ENCODE data around the gene XPR1.

- TF ChIP-seq ATF3 (IDR thresholded peaks at IDR 0.05; ENCODE audit: insufficient read depth, low read depth, low read length): no peak
- TF ChIP-seq CTCF (IDR thresholded peaks at IDR 0.05; ENCODE audit: control extremely low read depth in 1 of 3, insufficient read depth in 1 of 3, low read depth in 1 of 3, low read length in 3 of 3): no peak
- TF ChIP-seq YY1 (IDR thresholded peaks at IDR 0.05; ENCODE audit: low read depth, low read length): no peak
- TF ChIP-seq POLR2A (IDR thresholded peaks at IDR 0.05; ENCODE audit: control extremely low read depth in 1 of 2, low read depth in 2 of 2, low read length in 2 of 2): no peak
- TF ChIP-seq HDAC6 (IDR thresholded peaks at IDR 0.05; ENCODE audit: low read depth, low read length): no peak
- TF ChIP-seq SP4 (IDR thresholded peaks at IDR 0.05; ENCODE audit: low read length): no peak
- TF ChIP-seq USF2 (IDR thresholded peaks at IDR 0.05; ENCODE audit: low read length): no peak
- TF ChIP-seq EP300 (IDR thresholded peaks at IDR 0.05; ENCODE audit: borderline replicate concordance in 1 of 2, low read depth in 2 of 2, low read length in 2 of 2): no peak
- no peak for TF ChIP-seq GABPA (IDR thresholded peaks at IDR 0.05; ENCODE audit: borderline replicate concordance, insufficient read depth, low read length)
- no peak for TF ChIP-seq CBX8 (IDR thresholded peaks at IDR 0.05; ENCODE audit: borderline replicate concordance, low read depth, low read length)
- no peak for TF ChIP-seq JUND (IDR thresholded peaks at IDR 0.05; ENCODE audit: low read length)
- no peak for TF ChIP-seq BRCA1 (IDR thresholded peaks at IDR 0.05; ENCODE audit: low read depth, low read length)
- no peak for TF ChIP-seq KDM4A (IDR thresholded peaks at IDR 0.05; ENCODE audit: low read depth, low read length, severe bottlenecking)
- no peak for TF ChIP-seq TAF1 (IDR thresholded peaks at IDR 0.05; ENCODE audit: low read depth, low read length)
Observed at GRCh38 chr1:180680558-180681144, 48.8 kb downstream of the XPR1 start.

Data from H1 (cell line).